Measurements from ENCODE around the gene MCTP1.

The MCTP1 gene

GRCh38 chr5:95102080-95102479, 182.8 kb downstream of the MCTP1 start:
- no peak overlapping the region for H3K4me3 ChIP-seq (ENCODE audit: low read length)
- no peaks in the 10 kb centered on the region for H3K27me3 ChIP-seq (ENCODE audit: control insufficient read depth, insufficient read depth, low read length)
- H3K9ac ChIP-seq (ENCODE audit: low read length) = no peak overlapping the region
- H3K36me3 ChIP-seq (ENCODE audit: control insufficient read depth, insufficient read depth, low read length) = no peaks in the 10 kb centered on the region
- no peaks in the 10 kb centered on the region for H3K9me3 ChIP-seq (ENCODE audit: control insufficient read depth, low read length)
- no peaks in the 10 kb centered on the region for H3K4me1 ChIP-seq (ENCODE audit: control insufficient read depth, insufficient read depth, low read length)

- H3K4me3 ChIP-seq (ENCODE audit: low read length) = no peak overlapping the region
- no peaks in the 10 kb centered on the region for H3K9me3 ChIP-seq (ENCODE audit: control insufficient read depth, low read length)
- no peaks in the 10 kb centered on the region for H3K4me1 ChIP-seq (ENCODE audit: control insufficient read depth, insufficient read depth, low read length)
- H3K36me3 ChIP-seq (ENCODE audit: control insufficient read depth, insufficient read depth, low read length) = no peaks in the 10 kb centered on the region
- no peaks in the 10 kb centered on the region for H3K27me3 ChIP-seq (ENCODE audit: control insufficient read depth, insufficient read depth, low read length)
- no peak overlapping the region for H3K9ac ChIP-seq (ENCODE audit: low read length)
Measured at GRCh38 chr5:95100551-95100950, 184.3 kb downstream of the MCTP1 start.

DNA sequence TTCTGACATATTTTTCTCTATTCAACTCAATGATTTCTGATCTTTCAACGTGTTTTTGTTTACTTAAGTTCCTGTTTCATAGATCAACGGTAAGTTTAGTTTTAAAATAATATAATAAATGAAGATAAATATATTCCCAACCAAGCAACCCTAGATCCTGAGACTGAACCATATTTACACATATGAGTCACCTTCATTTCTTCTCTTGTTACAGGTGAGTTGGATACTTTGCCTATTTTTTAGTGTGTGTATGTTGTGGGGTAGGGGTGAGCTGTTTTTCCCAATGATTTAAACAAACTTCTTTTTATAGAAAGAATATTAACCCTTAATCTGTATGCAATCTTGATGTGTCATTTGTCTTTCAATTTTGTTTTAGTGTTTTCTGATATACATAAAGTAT, 186.9 kb downstream of the MCTP1 start:
- Histone ChIP-seq H3K27me3 (ENCODE audit: control insufficient read depth, insufficient read depth, low read length) (no peaks in the 10 kb centered on the region), H3K9ac (ENCODE audit: low read length) (no peak overlapping the region), H3K36me3 (ENCODE audit: control insufficient read depth, insufficient read depth, low read length) (no peaks in the 10 kb centered on the region), H3K4me3 (ENCODE audit: low read length) (no peak overlapping the region), H3K4me1 (ENCODE audit: control insufficient read depth, insufficient read depth, low read length) (no peaks in the 10 kb centered on the region), H3K9me3 (ENCODE audit: control insufficient read depth, low read length) (no peaks in the 10 kb centered on the region)

- Histone ChIP-seq H3K36me3 (ENCODE audit: control insufficient read depth, insufficient read depth, low read length) (no peaks in the 10 kb centered on the region), H3K9ac (ENCODE audit: low read length) (no peak overlapping the region), H3K9me3 (ENCODE audit: control insufficient read depth, low read length) (no peaks in the 10 kb centered on the region), H3K4me1 (ENCODE audit: control insufficient read depth, insufficient read depth, low read length) (no peaks in the 10 kb centered on the region), H3K27me3 (ENCODE audit: control insufficient read depth, insufficient read depth, low read length) (no peaks in the 10 kb centered on the region), H3K4me3 (ENCODE audit: low read length) (no peak overlapping the region)
Measured at GRCh38 chr5:95093211-95093610, 191.7 kb downstream of the MCTP1 start.

DNA sequence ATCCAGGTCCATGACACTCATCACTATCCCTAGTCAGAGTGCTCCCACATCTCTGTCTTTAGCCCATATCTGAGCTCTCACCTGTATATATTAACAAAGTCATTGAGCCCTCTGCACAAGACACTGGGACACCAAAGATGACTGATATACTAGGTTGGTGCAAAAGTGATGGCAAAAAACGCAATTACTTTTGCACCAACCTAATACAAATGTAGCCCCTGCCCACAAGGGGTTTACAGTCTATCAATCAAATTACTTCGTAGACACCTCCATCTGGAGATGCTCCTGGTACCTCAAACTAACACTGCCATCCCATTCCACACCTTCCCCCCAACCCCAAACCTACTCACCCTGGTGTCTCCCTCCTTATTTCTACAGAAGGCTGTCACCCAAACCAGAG, 194.1 kb downstream of the MCTP1 start:
- Histone ChIP-seq H3K36me3 (ENCODE audit: control insufficient read depth, insufficient read depth, low read length) (no peaks in the 10 kb centered on the region), H3K27me3 (ENCODE audit: control insufficient read depth, insufficient read depth, low read length) (no peaks in the 10 kb centered on the region), H3K9me3 (ENCODE audit: control insufficient read depth, low read length) (no peaks in the 10 kb centered on the region)

GRCh38 chr5:95087816-95088317, 197.0 kb downstream of the MCTP1 start:
- no peaks in the 10 kb centered on the region for H3K4me1 ChIP-seq (ENCODE audit: control insufficient read depth, insufficient read depth, low read length)
- no peaks in the 10 kb centered on the region for H3K9me3 ChIP-seq (ENCODE audit: control insufficient read depth, low read length)
- H3K27me3 ChIP-seq (ENCODE audit: control insufficient read depth, insufficient read depth, low read length) = no peaks in the 10 kb centered on the region
- no peak overlapping the region for H3K4me3 ChIP-seq (ENCODE audit: low read length)
- H3K9ac ChIP-seq (ENCODE audit: low read length) = no peak overlapping the region
- no peaks in the 10 kb centered on the region for H3K36me3 ChIP-seq (ENCODE audit: control insufficient read depth, insufficient read depth, low read length)

More for the DNA sequence above, 194.1 kb downstream of the MCTP1 start:
- H3K4me3 ChIP-seq (ENCODE audit: low read length) = no peak overlapping the region
- H3K4me1 ChIP-seq (ENCODE audit: control insufficient read depth, insufficient read depth, low read length) = no peaks in the 10 kb centered on the region
- no peak overlapping the region for H3K9ac ChIP-seq (ENCODE audit: low read length)

GRCh38 chr5:95086927-95087815, 197.7 kb downstream of the MCTP1 start:
- Histone ChIP-seq H3K27me3 (ENCODE audit: control insufficient read depth, insufficient read depth, low read length) (no peaks in the 10 kb centered on the region), H3K36me3 (ENCODE audit: control insufficient read depth, insufficient read depth, low read length) (no peaks in the 10 kb centered on the region), H3K9me3 (ENCODE audit: control insufficient read depth, low read length) (no peaks in the 10 kb centered on the region), H3K4me3 (ENCODE audit: low read length) (no peak overlapping the region), H3K9ac (ENCODE audit: low read length) (no peak overlapping the region), H3K4me1 (ENCODE audit: control insufficient read depth, insufficient read depth, low read length) (peaks cover under 1% of the 10 kb centered on the region)

GRCh38 chr5:95084757-95085156, 200.1 kb downstream of the MCTP1 start:
- H3K9ac ChIP-seq (ENCODE audit: low read length) = no peak overlapping the region
- H3K9me3 ChIP-seq (ENCODE audit: control insufficient read depth, low read length) = no peaks in the 10 kb centered on the region
- H3K36me3 ChIP-seq (ENCODE audit: control insufficient read depth, insufficient read depth, low read length) = no peaks in the 10 kb centered on the region
- no peaks in the 10 kb centered on the region for H3K27me3 ChIP-seq (ENCODE audit: control insufficient read depth, insufficient read depth, low read length)
- H3K4me3 ChIP-seq (ENCODE audit: low read length) = no peak overlapping the region
- H3K4me1 ChIP-seq (ENCODE audit: control insufficient read depth, insufficient read depth, low read length) = peaks cover 7% of the 10 kb centered on the region

DNA sequence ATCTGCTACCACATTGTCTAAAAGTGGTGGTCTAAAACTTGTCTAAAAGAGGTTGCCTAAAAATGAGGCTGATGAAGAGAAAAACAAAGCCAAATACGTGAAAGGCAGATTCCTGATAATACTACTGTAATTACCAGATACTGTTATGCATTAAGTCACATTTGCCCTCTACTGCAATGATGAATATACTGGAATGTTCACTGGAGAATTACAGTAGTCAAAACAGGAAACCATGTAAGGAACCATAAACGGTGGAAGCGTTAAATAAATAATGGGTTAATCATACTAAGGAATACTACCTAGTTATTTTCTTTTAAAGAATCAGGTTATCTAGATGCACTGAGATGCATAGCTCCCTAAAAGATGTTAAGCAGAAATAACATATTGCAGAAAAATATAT, 201.3 kb downstream of the MCTP1 start:
- H3K9ac ChIP-seq (ENCODE audit: low read length) = no peak overlapping the region
- H3K36me3 ChIP-seq (ENCODE audit: control insufficient read depth, insufficient read depth, low read length) = no peaks in the 10 kb centered on the region
- H3K27me3 ChIP-seq (ENCODE audit: control insufficient read depth, insufficient read depth, low read length) = no peaks in the 10 kb centered on the region
- no peaks in the 10 kb centered on the region for H3K9me3 ChIP-seq (ENCODE audit: control insufficient read depth, low read length)
- H3K4me3 ChIP-seq (ENCODE audit: low read length) = no peak overlapping the region
- peaks cover 7% of the 10 kb centered on the region for H3K4me1 ChIP-seq (ENCODE audit: control insufficient read depth, insufficient read depth, low read length)

- Histone ChIP-seq H3K9me3 (ENCODE audit: control insufficient read depth, low read length) (no peaks in the 10 kb centered on the region), H3K4me3 (ENCODE audit: low read length) (no peak overlapping the region), H3K9ac (ENCODE audit: low read length) (no peak overlapping the region), H3K36me3 (ENCODE audit: control insufficient read depth, insufficient read depth, low read length) (no peaks in the 10 kb centered on the region), H3K27me3 (ENCODE audit: control insufficient read depth, insufficient read depth, low read length) (no peaks in the 10 kb centered on the region), H3K4me1 (ENCODE audit: control insufficient read depth, insufficient read depth, low read length) (peaks cover 7% of the 10 kb centered on the region)
Measured at GRCh38 chr5:95081982-95082381, 202.9 kb downstream of the MCTP1 start.

- Histone ChIP-seq H3K27me3 (ENCODE audit: control insufficient read depth, insufficient read depth, low read length) (no peaks in the 10 kb centered on the region), H3K36me3 (ENCODE audit: control insufficient read depth, insufficient read depth, low read length) (no peaks in the 10 kb centered on the region), H3K4me1 (ENCODE audit: control insufficient read depth, insufficient read depth, low read length) (peaks cover 7% of the 10 kb centered on the region), H3K9ac (ENCODE audit: low read length) (peak overlapping the region; percentile 16), H3K9me3 (ENCODE audit: control insufficient read depth, low read length) (no peaks in the 10 kb centered on the region), H3K4me3 (ENCODE audit: low read length) (no peak overlapping the region)
Measured at GRCh38 chr5:95081500-95081960, 203.4 kb downstream of the MCTP1 start.

DNA sequence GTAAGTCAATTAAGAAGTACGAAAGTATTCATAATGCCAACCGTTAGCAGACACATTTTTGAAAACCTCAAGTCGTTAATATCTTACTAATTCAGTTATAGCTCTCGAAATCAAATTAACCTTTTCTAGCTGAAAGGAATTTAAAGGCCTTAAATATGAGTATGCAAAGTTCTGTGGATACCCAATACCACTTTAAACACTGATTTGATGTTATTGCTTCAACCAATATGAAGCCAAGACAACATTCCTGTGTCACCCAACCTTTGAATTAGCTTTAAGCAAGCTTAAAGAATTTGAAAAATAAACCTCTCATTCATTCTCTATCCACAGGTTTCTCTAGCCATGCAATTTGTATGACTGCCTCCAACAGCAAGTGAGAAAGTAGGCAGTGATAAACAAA, 204.5 kb downstream of the MCTP1 start:
- no peak overlapping the region for H3K4me3 ChIP-seq (ENCODE audit: low read length)

More for the DNA sequence above, 204.5 kb downstream of the MCTP1 start:
- Histone ChIP-seq H3K9me3 (ENCODE audit: control insufficient read depth, low read length) (no peaks in the 10 kb centered on the region), H3K27me3 (ENCODE audit: control insufficient read depth, insufficient read depth, low read length) (no peaks in the 10 kb centered on the region), H3K36me3 (ENCODE audit: control insufficient read depth, insufficient read depth, low read length) (no peaks in the 10 kb centered on the region), H3K9ac (ENCODE audit: low read length) (no peak overlapping the region), H3K4me1 (ENCODE audit: control insufficient read depth, insufficient read depth, low read length) (peaks cover 7% of the 10 kb centered on the region)

All from mucosa of stomach (tissue), 1 donor.